Loucy (cell line): ENCODE data around the gene SULT1C4.

Experiments used
- H2AFZ ChIP-seq: fragments of 200-600 bp; sonication (generic); 2 replicates; pipeline ENCODE4 v1.6.0; 2016; ENCODE audit warnings: antibody characterized with exemption, mild to moderate bottlenecking, low read length, moderate library complexity
- H3F3A ChIP-seq: fragments of 200-600 bp; 2 replicates; pipeline ENCODE4 v1.6.0; 2016; ENCODE audit warnings: antibody characterized with exemption, low read depth, mild to moderate bottlenecking
- H3K27me3 ChIP-seq: fragments of 200-600 bp; sonication (generic); 2 replicates; pipeline ENCODE4 v1.6.1; 2014; ENCODE audit warnings: low read length, mild to moderate bottlenecking; ENCODE audit not compliant: insufficient read depth, poor library complexity, severe bottlenecking
- H3K36me3 ChIP-seq: fragments of 200-600 bp; sonication (generic); 2 replicates; pipeline ENCODE4 v1.6.1; 2016; ENCODE audit warnings: low read length; ENCODE audit not compliant: insufficient read depth
- H3K4me1 ChIP-seq: fragments of 200-600 bp; sonication (generic); 2 replicates; pipeline ENCODE4 v1.5.1; 2014; ENCODE audit warnings: low read length, mild to moderate bottlenecking; ENCODE audit not compliant: insufficient read depth, poor library complexity, severe bottlenecking
- H3K4me2 ChIP-seq: fragments of 200-600 bp; sonication (generic); 2 replicates; pipeline ENCODE4 v1.6.0; 2014; ENCODE audit warnings: antibody characterized with exemption, low read length, low read depth, mild to moderate bottlenecking; ENCODE audit not compliant: poor library complexity, severe bottlenecking
- H3K4me3 ChIP-seq: fragments of 200-600 bp; sonication (generic); 2 replicates; pipeline ENCODE4 v1.5.1; 2014; ENCODE audit warnings: low read length, mild to moderate bottlenecking, mixed read lengths; ENCODE audit not compliant: poor library complexity, severe bottlenecking
- H3K79me2 ChIP-seq: fragments of 200-600 bp; sonication (generic); 2 replicates; pipeline ENCODE4 v1.6.1; 2014; ENCODE audit warnings: low read length; ENCODE audit not compliant: insufficient read depth
- H3K9ac ChIP-seq: fragments of 200-600 bp; sonication (generic); 2 replicates; pipeline ENCODE4 v1.6.0; 2014; ENCODE audit warnings: mild to moderate bottlenecking, low read depth, low read length, moderate library complexity; ENCODE audit not compliant: poor library complexity, severe bottlenecking
- H3K9me2 ChIP-seq: fragments of 200-600 bp; sonication (generic); replicated peaks from 2 replicates; pipeline ENCODE4 v1.6.1; 2016; ENCODE audit warnings: low read depth, low read length, mixed read lengths
- H3K9me3 ChIP-seq: fragments of 200-600 bp; sonication (generic); 2 replicates; pipeline ENCODE4 v1.6.1; 2014; ENCODE audit warnings: mild to moderate bottlenecking, antibody characterized with exemption, low read length, low read depth; ENCODE audit not compliant: insufficient read depth
- H4K20me1 ChIP-seq: fragments of 200-600 bp; sonication (generic); 2 replicates; pipeline ENCODE4 v1.6.0; 2014; ENCODE audit warnings: antibody characterized with exemption, low read length, mild to moderate bottlenecking; ENCODE audit not compliant: insufficient read depth, poor library complexity, severe bottlenecking
- EZH2phosphoT487 ChIP-seq: fragments of 200-600 bp; IDR thresholded peaks from 2 replicates; pipeline ENCODE4 v1.6.1; 2018; ENCODE audit warnings: antibody characterized with exemption, mild to moderate bottlenecking, moderate library complexity, borderline replicate concordance
- TF ChIP-seq, protein P1 (sequence below): fragments of 200-600 bp; sonication (generic); conservative IDR thresholded peaks from 2 replicates; pipeline ENCODE4 v1.5.1; 2014; ENCODE audit warnings: mild to moderate bottlenecking, antibody characterized with exemption, low read length

The SULT1C4 gene

DNA sequence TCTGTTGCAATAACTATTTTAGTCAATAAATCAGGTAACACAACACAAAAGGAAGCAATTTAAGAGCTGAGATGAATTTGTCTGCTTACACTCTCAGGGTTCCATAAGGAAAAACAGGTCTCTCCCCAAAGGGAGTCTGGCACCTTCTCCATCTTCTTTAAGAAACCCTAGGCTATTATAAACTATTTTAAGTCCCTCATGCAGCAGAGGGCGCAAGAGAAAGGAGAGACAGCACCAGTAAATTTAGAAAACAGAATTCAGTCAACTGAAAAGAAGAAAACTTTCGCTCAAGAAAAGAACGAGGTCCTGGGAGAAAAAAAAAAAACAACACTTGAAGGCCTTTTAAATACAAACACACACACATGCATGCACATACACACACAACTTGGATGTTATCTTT, 19.1 kb downstream of the SULT1C4 start:
- Histone ChIP-seq H3F3A (no peaks in the 10 kb centered on the region), H3K4me3 (no peak overlapping the region), H4K20me1 (no peaks in the 10 kb centered on the region), H3K9me3 (peaks cover 14% of the 10 kb centered on the region; the same call in 1 of the 2 replicates), H3K9ac (no peak overlapping the region), H3K36me3 (no peaks in the 10 kb centered on the region), H2AFZ (no peak overlapping the region), H3K4me2 (no peak overlapping the region), H3K9me2 (no peaks in the 10 kb centered on the region), H3K27me3 (no peaks in the 10 kb centered on the region), H3K4me1 (no peaks in the 10 kb centered on the region), H3K79me2 (no peaks in the 10 kb centered on the region)
- no peak for TF ChIP-seq EZH2phosphoT487
- TF ChIP-seq, protein P1, sequence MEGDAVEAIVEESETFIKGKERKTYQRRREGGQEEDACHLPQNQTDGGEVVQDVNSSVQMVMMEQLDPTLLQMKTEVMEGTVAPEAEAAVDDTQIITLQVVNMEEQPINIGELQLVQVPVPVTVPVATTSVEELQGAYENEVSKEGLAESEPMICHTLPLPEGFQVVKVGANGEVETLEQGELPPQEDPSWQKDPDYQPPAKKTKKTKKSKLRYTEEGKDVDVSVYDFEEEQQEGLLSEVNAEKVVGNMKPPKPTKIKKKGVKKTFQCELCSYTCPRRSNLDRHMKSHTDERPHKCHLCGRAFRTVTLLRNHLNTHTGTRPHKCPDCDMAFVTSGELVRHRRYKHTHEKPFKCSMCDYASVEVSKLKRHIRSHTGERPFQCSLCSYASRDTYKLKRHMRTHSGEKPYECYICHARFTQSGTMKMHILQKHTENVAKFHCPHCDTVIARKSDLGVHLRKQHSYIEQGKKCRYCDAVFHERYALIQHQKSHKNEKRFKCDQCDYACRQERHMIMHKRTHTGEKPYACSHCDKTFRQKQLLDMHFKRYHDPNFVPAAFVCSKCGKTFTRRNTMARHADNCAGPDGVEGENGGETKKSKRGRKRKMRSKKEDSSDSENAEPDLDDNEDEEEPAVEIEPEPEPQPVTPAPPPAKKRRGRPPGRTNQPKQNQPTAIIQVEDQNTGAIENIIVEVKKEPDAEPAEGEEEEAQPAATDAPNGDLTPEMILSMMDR, result peak; percentile 60

DNA sequence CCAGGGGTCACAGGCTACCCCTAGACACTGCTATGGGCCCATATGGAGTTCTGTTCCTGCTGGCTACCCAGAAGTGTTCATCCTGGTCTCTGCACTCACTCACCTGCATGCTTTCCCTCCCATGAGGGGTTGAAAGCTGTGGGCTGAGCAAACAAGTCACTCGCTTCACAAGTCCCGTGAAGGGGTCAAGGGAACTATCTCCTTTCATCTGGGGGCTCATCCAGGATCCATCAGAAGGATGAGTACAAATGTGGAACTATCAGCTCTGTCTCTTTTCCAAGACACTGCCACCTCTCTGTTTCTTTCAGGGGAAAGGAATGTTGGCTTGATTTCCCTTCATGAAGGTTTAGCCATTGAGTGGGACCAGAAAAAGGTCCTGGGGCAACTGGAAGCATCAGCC, 21.7 kb downstream of the SULT1C4 start:
- H3K9me2 ChIP-seq, result no peaks in the 10 kb centered on the region
- no peaks in the 10 kb centered on the region for H3K4me1 ChIP-seq
- no peak overlapping the region for H3K4me2 ChIP-seq
- no peaks in the 10 kb centered on the region for H3F3A ChIP-seq
- H3K27me3 ChIP-seq, result no peaks in the 10 kb centered on the region
- H3K9me3 ChIP-seq, result peaks cover 11% of the 10 kb centered on the region; the same call in 1 of the 2 replicates
- no peaks in the 10 kb centered on the region for H3K36me3 ChIP-seq
- H3K9ac ChIP-seq, result no peak overlapping the region
- H3K79me2 ChIP-seq, result no peaks in the 10 kb centered on the region
- no peak overlapping the region for H3K4me3 ChIP-seq
- H2AFZ ChIP-seq, result no peak overlapping the region
- H4K20me1 ChIP-seq, result no peaks in the 10 kb centered on the region
- TF ChIP-seq, protein P1, result no peak
- no peak for TF ChIP-seq EZH2phosphoT487

DNA sequence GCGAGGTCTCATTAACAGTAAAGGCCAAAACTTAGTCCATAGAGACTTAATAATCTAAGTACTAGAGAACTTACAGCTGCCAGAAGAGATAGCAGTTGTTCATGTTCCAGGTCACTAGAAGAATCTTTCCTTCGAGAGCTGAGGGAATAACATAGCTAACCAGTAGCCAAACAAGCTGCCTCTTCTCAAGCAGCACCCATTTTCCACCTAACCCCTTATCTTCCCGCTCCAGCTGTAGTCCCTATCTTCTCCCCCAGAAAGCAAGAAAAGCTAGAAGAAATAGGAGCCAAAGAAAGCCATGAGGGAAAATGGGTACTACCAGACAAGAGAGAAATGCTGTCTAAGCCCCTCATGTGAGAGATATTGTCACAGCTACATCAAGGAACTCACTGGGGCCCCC, 24.0 kb downstream of the SULT1C4 start:
- no peaks in the 10 kb centered on the region for H3K79me2 ChIP-seq
- no peaks in the 10 kb centered on the region for H3F3A ChIP-seq
- H3K36me3 ChIP-seq, result no peaks in the 10 kb centered on the region
- no peak overlapping the region for H3K4me3 ChIP-seq
- TF ChIP-seq, protein P1, result no peak
- no peak for TF ChIP-seq EZH2phosphoT487
- H3K4me1 ChIP-seq, result no peaks in the 10 kb centered on the region
- no peak overlapping the region for H3K9ac ChIP-seq
- no peaks in the 10 kb centered on the region for H3K9me2 ChIP-seq
- H3K27me3 ChIP-seq, result no peaks in the 10 kb centered on the region
- H3K9me3 ChIP-seq, result peaks cover 11% of the 10 kb centered on the region; the same call in 1 of the 2 replicates
- H4K20me1 ChIP-seq, result no peaks in the 10 kb centered on the region
- no peak overlapping the region for H2AFZ ChIP-seq
- no peak overlapping the region for H3K4me2 ChIP-seq
